Measurements from ENCODE around the gene MSRB3.
A peak's percentile ranks its signal among the peaks of the same experiment; 100 is the strongest.

Gene MSRB3

GRCh38 chr12:65343230-65343629, 64.7 kb downstream of the MSRB3 start:
- no peaks in the 10 kb centered on the region for H3K79me1 ChIP-seq (ENCODE audit: low read depth, low read length)
- no peak overlapping the region for H3K14ac ChIP-seq (ENCODE audit: low read length)
- H3K23ac ChIP-seq (ENCODE audit: low read depth, low read length, poor library complexity) = no peak overlapping the region
- no peak overlapping the region for H3K4me3 ChIP-seq (ENCODE audit: low read length in 2 of 2)
- H3K18ac ChIP-seq (ENCODE audit: low read length) = no peak overlapping the region
- no CpG with 5 or more reads among the region's 3 CpGs for WGBS, 2 donors (ENCODE audit: extremely low coverage in 2 of 2, insufficient read length in 2 of 2, insufficient replicate concordance in 1 of 2)
- H2AK5ac ChIP-seq (ENCODE audit: low read depth, low read length) = no peak overlapping the region
- no peak overlapping the region for H2AFZ ChIP-seq (ENCODE audit: low read length)
- DNase-seq (ENCODE audit: low spot score) = no peak
- no peak overlapping the region for H3K27ac ChIP-seq (replicated peaks; ENCODE audit: low read length)
- H3K4me2 ChIP-seq (ENCODE audit: insufficient read depth, low read length, poor library complexity, severe bottlenecking) = no peak overlapping the region
- H3K4me1 ChIP-seq (ENCODE audit: control insufficient read depth in 2 of 2, insufficient read depth in 1 of 2, low read depth in 1 of 2, low read length in 2 of 2) = no peaks in the 10 kb centered on the region
- no peak overlapping the region for H4K91ac ChIP-seq (ENCODE audit: low read depth, low read length, poor library complexity)
- no peak overlapping the region for H2BK15ac ChIP-seq (ENCODE audit: low read length)
- H4K8ac ChIP-seq (ENCODE audit: low read depth, low read length) = no peak overlapping the region
- H3K4ac ChIP-seq (ENCODE audit: low read length) = no peak overlapping the region
- no peaks in the 10 kb centered on the region for H3K36me3 ChIP-seq (replicated peaks in 1 of 2; ENCODE audit: control insufficient read depth in 2 of 2, insufficient read depth in 2 of 2, low read length in 2 of 2)
- peaks cover 0 to 8% of the 10 kb centered on the region in 2 donors for H3K9me3 ChIP-seq (replicated peaks in 1 of 2; ENCODE audit: control insufficient read depth in 2 of 2, insufficient read depth in 1 of 2, low read depth in 1 of 2, low read length in 2 of 2)
- H2BK120ac ChIP-seq (ENCODE audit: low read depth, low read length) = no peak overlapping the region
- no peak overlapping the region for H3K9ac ChIP-seq (ENCODE audit: low read depth, low read length, poor library complexity)
- no peak overlapping the region for H2BK5ac ChIP-seq (ENCODE audit: low read length)
- no peaks in the 10 kb centered on the region for H3K27me3 ChIP-seq (ENCODE audit: control insufficient read depth in 3 of 3, insufficient read depth in 3 of 3, low read depth in 1 of 3, low read length in 3 of 3)
- no peak overlapping the region for H2BK12ac ChIP-seq (ENCODE audit: low read length)

- H2BK12ac ChIP-seq (ENCODE audit: low read length) = no peak overlapping the region
- no peak overlapping the region for H3K9ac ChIP-seq (ENCODE audit: low read depth, low read length, poor library complexity)
- no peak overlapping the region for H2BK5ac ChIP-seq (ENCODE audit: low read length)
- no peaks in the 10 kb centered on the region for H3K36me3 ChIP-seq (replicated peaks in 1 of 2; ENCODE audit: control insufficient read depth in 2 of 2, insufficient read depth in 2 of 2, low read length in 2 of 2)
- H4K8ac ChIP-seq (ENCODE audit: low read depth, low read length) = no peak overlapping the region
- H3K4me1 ChIP-seq (ENCODE audit: control insufficient read depth in 2 of 2, insufficient read depth in 1 of 2, low read depth in 1 of 2, low read length in 2 of 2) = no peaks in the 10 kb centered on the region
- no peak overlapping the region for H3K4me2 ChIP-seq (ENCODE audit: insufficient read depth, low read length, poor library complexity, severe bottlenecking)
- no peak overlapping the region for H2AK5ac ChIP-seq (ENCODE audit: low read depth, low read length)
- no CpG with 5 or more reads among the region's 1 CpG for WGBS, 2 donors (ENCODE audit: extremely low coverage in 2 of 2, insufficient read length in 2 of 2, insufficient replicate concordance in 1 of 2)
- H3K27me3 ChIP-seq (ENCODE audit: control insufficient read depth in 3 of 3, insufficient read depth in 3 of 3, low read depth in 1 of 3, low read length in 3 of 3) = no peaks in the 10 kb centered on the region
- H2BK120ac ChIP-seq (ENCODE audit: low read depth, low read length) = no peak overlapping the region
- no peak overlapping the region for H3K18ac ChIP-seq (ENCODE audit: low read length)
- no peak overlapping the region for H3K14ac ChIP-seq (ENCODE audit: low read length)
- H3K23ac ChIP-seq (ENCODE audit: low read depth, low read length, poor library complexity) = no peak overlapping the region
- no peak overlapping the region for H4K91ac ChIP-seq (ENCODE audit: low read depth, low read length, poor library complexity)
- H3K79me1 ChIP-seq (ENCODE audit: low read depth, low read length) = no peaks in the 10 kb centered on the region
- no peak overlapping the region for H2AFZ ChIP-seq (ENCODE audit: low read length)
- H2BK15ac ChIP-seq (ENCODE audit: low read length) = no peak overlapping the region
- peaks cover 0 to 8% of the 10 kb centered on the region in 2 donors for H3K9me3 ChIP-seq (replicated peaks in 1 of 2; ENCODE audit: control insufficient read depth in 2 of 2, insufficient read depth in 1 of 2, low read depth in 1 of 2, low read length in 2 of 2)
- no peak overlapping the region for H3K4ac ChIP-seq (ENCODE audit: low read length)
- DNase-seq (ENCODE audit: low spot score) = no peak
- no peak overlapping the region for H3K4me3 ChIP-seq (ENCODE audit: low read length in 2 of 2)
- no peak overlapping the region for H3K27ac ChIP-seq (replicated peaks; ENCODE audit: low read length)
Measured at GRCh38 chr12:65343801-65344200, 65.3 kb downstream of the MSRB3 start.

- no peak overlapping the region for H3K23ac ChIP-seq (ENCODE audit: low read depth, low read length, poor library complexity)
- H3K27me3 ChIP-seq (ENCODE audit: control insufficient read depth in 3 of 3, insufficient read depth in 3 of 3, low read depth in 1 of 3, low read length in 3 of 3) = no peaks in the 10 kb centered on the region
- peaks cover 0 to 3% of the 10 kb centered on the region in 2 donors for H3K9me3 ChIP-seq (replicated peaks in 1 of 2; ENCODE audit: control insufficient read depth in 2 of 2, insufficient read depth in 1 of 2, low read depth in 1 of 2, low read length in 2 of 2)
- H3K4me3 ChIP-seq (ENCODE audit: low read length in 2 of 2) = no peak overlapping the region
- no peak overlapping the region for H3K18ac ChIP-seq (ENCODE audit: low read length)
- DNase-seq (ENCODE audit: low spot score) = no peak
- no peak overlapping the region for H2AFZ ChIP-seq (ENCODE audit: low read length)
- no peaks in the 10 kb centered on the region for H3K36me3 ChIP-seq (replicated peaks in 1 of 2; ENCODE audit: control insufficient read depth in 2 of 2, insufficient read depth in 2 of 2, low read length in 2 of 2)
- H3K4me1 ChIP-seq (ENCODE audit: control insufficient read depth in 2 of 2, insufficient read depth in 1 of 2, low read depth in 1 of 2, low read length in 2 of 2) = no peaks in the 10 kb centered on the region
- no peak overlapping the region for H3K4me2 ChIP-seq (ENCODE audit: insufficient read depth, low read length, poor library complexity, severe bottlenecking)
- H3K14ac ChIP-seq (ENCODE audit: low read length) = no peak overlapping the region
- no peak overlapping the region for H2BK12ac ChIP-seq (ENCODE audit: low read length)
- no peak overlapping the region for H2BK15ac ChIP-seq (ENCODE audit: low read length)
- H2BK120ac ChIP-seq (ENCODE audit: low read depth, low read length) = no peak overlapping the region
- no peaks in the 10 kb centered on the region for H3K79me1 ChIP-seq (ENCODE audit: low read depth, low read length)
- no peak overlapping the region for H4K8ac ChIP-seq (ENCODE audit: low read depth, low read length)
- no CpG with 5 or more reads among the region's 3 CpGs for WGBS, 2 donors (ENCODE audit: extremely low coverage in 2 of 2, insufficient read length in 2 of 2, insufficient replicate concordance in 1 of 2)
- no peak overlapping the region for H2BK5ac ChIP-seq (ENCODE audit: low read length)
- H3K4ac ChIP-seq (ENCODE audit: low read length) = no peak overlapping the region
- H2AK5ac ChIP-seq (ENCODE audit: low read depth, low read length) = no peak overlapping the region
- no peak overlapping the region for H4K91ac ChIP-seq (ENCODE audit: low read depth, low read length, poor library complexity)
- H3K27ac ChIP-seq (replicated peaks; ENCODE audit: low read length) = no peak overlapping the region
- no peak overlapping the region for H3K9ac ChIP-seq (ENCODE audit: low read depth, low read length, poor library complexity)
Measured at GRCh38 chr12:65355461-65355860, 77.0 kb downstream of the MSRB3 start.

GRCh38 chr12:65362234-65363031, 84.0 kb downstream of the MSRB3 start:
- no peak overlapping the region for H3K27ac ChIP-seq (replicated peaks; ENCODE audit: low read length)
- H3K36me3 ChIP-seq (replicated peaks in 1 of 2; ENCODE audit: control insufficient read depth in 2 of 2, insufficient read depth in 2 of 2, low read length in 2 of 2) = no peaks in the 10 kb centered on the region
- H3K14ac ChIP-seq (ENCODE audit: low read length) = no peak overlapping the region
- peaks cover 0 to 13% of the 10 kb centered on the region in 2 donors for H3K4me1 ChIP-seq (ENCODE audit: control insufficient read depth in 2 of 2, insufficient read depth in 1 of 2, low read depth in 1 of 2, low read length in 2 of 2)
- H3K4me2 ChIP-seq (ENCODE audit: insufficient read depth, low read length, poor library complexity, severe bottlenecking) = no peak overlapping the region
- H3K4ac ChIP-seq (ENCODE audit: low read length) = no peak overlapping the region
- no peak overlapping the region for H4K91ac ChIP-seq (ENCODE audit: low read depth, low read length, poor library complexity)
- H3K23ac ChIP-seq (ENCODE audit: low read depth, low read length, poor library complexity) = no peak overlapping the region
- H3K9ac ChIP-seq (ENCODE audit: low read depth, low read length, poor library complexity) = no peak overlapping the region
- peak overlapping the region; percentile 42 for H2AFZ ChIP-seq (ENCODE audit: low read length)
- H3K18ac ChIP-seq (ENCODE audit: low read length) = no peak overlapping the region
- H3K4me3 ChIP-seq (ENCODE audit: low read length in 2 of 2) = no peak overlapping the region
- no CpG with 5 or more reads among the region's 4 CpGs for WGBS, 2 donors (ENCODE audit: extremely low coverage in 2 of 2, insufficient read length in 2 of 2, insufficient replicate concordance in 1 of 2)
- no peak for DNase-seq (ENCODE audit: low spot score)
- no peak overlapping the region for H2BK15ac ChIP-seq (ENCODE audit: low read length)
- no peak overlapping the region for H2BK120ac ChIP-seq (ENCODE audit: low read depth, low read length)
- no peak overlapping the region for H2BK5ac ChIP-seq (ENCODE audit: low read length)
- H4K8ac ChIP-seq (ENCODE audit: low read depth, low read length) = no peak overlapping the region
- no peak overlapping the region for H2BK12ac ChIP-seq (ENCODE audit: low read length)
- H3K9me3 ChIP-seq (replicated peaks in 1 of 2; ENCODE audit: control insufficient read depth in 2 of 2, insufficient read depth in 1 of 2, low read depth in 1 of 2, low read length in 2 of 2) = no peaks in the 10 kb centered on the region
- H2AK5ac ChIP-seq (ENCODE audit: low read depth, low read length) = no peak overlapping the region
- H3K79me1 ChIP-seq (ENCODE audit: low read depth, low read length) = no peaks in the 10 kb centered on the region
- H3K27me3 ChIP-seq (ENCODE audit: control insufficient read depth in 3 of 3, insufficient read depth in 3 of 3, low read depth in 1 of 3, low read length in 3 of 3) = no peaks in the 10 kb centered on the region

Data from neuronal stem cell (in vitro differentiated cells).